ENCODE measurements around the gene SOX10. TPM values are rescaled to one million over a fixed set of nuclear protein-coding genes. Genes with fewer than 3 reads are reported as not detected.

The SOX10 gene
- polyA plus RNA-seq, 3 donors, result not detected

GRCh38 chr22:38032681-38033521 is 48.5 kb upstream of the SOX10 start:
- no peak for TF ChIP-seq CTCF (IDR thresholded peaks at IDR 0.05)
- Mint-ChIP-seq H3K36me3 (no peaks in the 10 kb centered on the region), H3K9me3 (peaks cover 0 to 3% (median 0%) of the 10 kb centered on the region in 7 donors), H3K4me3 (no peak overlapping the region), H3K4me1 (peaks cover 20% of the 10 kb centered on the region), H3K27me3 (ENCODE audit: low read depth in 3 of 3) (peaks cover 0 to 3% (median 2%) of the 10 kb centered on the region in 3 donors), H3K27ac (peak overlapping the region in 1 of 7 donors; percentile 27)
- intact Hi-C loops (cut with micrococcal nuclease), result no loop called here
- Histone ChIP-seq H3K4me1 (ENCODE audit: control insufficient read depth in 1 of 2, insufficient read depth in 2 of 2, low read length in 2 of 2) (peaks cover 21 to 23% of the 10 kb centered on the region in 2 donors), H3K4me2 (replicated peaks; ENCODE audit: extremely low read depth, low read length, poor library complexity, severe bottlenecking) (no peak overlapping the region), H3K36me3 (replicated peaks in 1 of 2; ENCODE audit: control insufficient read depth in 1 of 2, insufficient read depth in 2 of 2, low read length in 2 of 2) (no peaks in the 10 kb centered on the region), H3K9me3 (replicated peaks in 1 of 2; ENCODE audit: control insufficient read depth in 1 of 2, insufficient read depth in 1 of 2, low read length in 2 of 2) (no peaks in the 10 kb centered on the region), H3K79me2 (ENCODE audit: insufficient read depth, low read length) (no peaks in the 10 kb centered on the region), H3K27me3 (ENCODE audit: control insufficient read depth in 2 of 2, insufficient read depth in 2 of 2, low read length in 2 of 2) (no peaks in the 10 kb centered on the region), H3K27ac (ENCODE audit: low read depth in 1 of 2, low read length in 2 of 2) (no peak overlapping the region), H3K9ac (ENCODE audit: insufficient read depth, low read length, poor library complexity, severe bottlenecking) (no peak overlapping the region), H2AFZ (ENCODE audit: insufficient read depth, low read depth, low read length, poor library complexity, severe bottlenecking) (peak overlapping the region; percentile 73), H3K4me3 (replicated peaks in 1 of 3; ENCODE audit: low read depth in 2 of 3, low read length in 3 of 3) (no peak overlapping the region), H4K20me1 (ENCODE audit: insufficient read depth, low read length) (no peaks in the 10 kb centered on the region)
- peak in 1 of 3 donors; percentile 40 for DNase-seq
- 83% methylated on average over 14 of the region's 19 CpGs for WGBS (ENCODE audit: insufficient coverage)

- intact Hi-C loops (cut with micrococcal nuclease), result no loop called here
- Mint-ChIP-seq H3K27me3 (ENCODE audit: low read depth in 3 of 3) (peaks cover 0 to 3% (median 2%) of the 10 kb centered on the region in 3 donors), H3K27ac (no peak overlapping the region), H3K9me3 (peaks cover 0 to 3% (median 0%) of the 10 kb centered on the region in 7 donors), H3K4me1 (peaks cover 20% of the 10 kb centered on the region), H3K4me3 (no peak overlapping the region), H3K36me3 (no peaks in the 10 kb centered on the region)
- H3K27me3 ChIP-seq (ENCODE audit: control insufficient read depth in 2 of 2, insufficient read depth in 2 of 2, low read length in 2 of 2), result no peaks in the 10 kb centered on the region
- H2AFZ ChIP-seq (ENCODE audit: insufficient read depth, low read depth, low read length, poor library complexity, severe bottlenecking), result no peak overlapping the region
- H3K4me1 ChIP-seq (ENCODE audit: control insufficient read depth in 1 of 2, insufficient read depth in 2 of 2, low read length in 2 of 2), result peaks cover 21 to 23% of the 10 kb centered on the region in 2 donors
- H3K9me3 ChIP-seq (replicated peaks in 1 of 2; ENCODE audit: control insufficient read depth in 1 of 2, insufficient read depth in 1 of 2, low read length in 2 of 2), result no peaks in the 10 kb centered on the region
- no peak overlapping the region for H3K4me2 ChIP-seq (replicated peaks; ENCODE audit: extremely low read depth, low read length, poor library complexity, severe bottlenecking)
- 89% methylated on average over 10 of the region's 12 CpGs for WGBS (ENCODE audit: insufficient coverage)
- H3K9ac ChIP-seq (ENCODE audit: insufficient read depth, low read length, poor library complexity, severe bottlenecking), result no peak overlapping the region
- H3K36me3 ChIP-seq (replicated peaks in 1 of 2; ENCODE audit: control insufficient read depth in 1 of 2, insufficient read depth in 2 of 2, low read length in 2 of 2), result no peaks in the 10 kb centered on the region
- no peaks in the 10 kb centered on the region for H3K79me2 ChIP-seq (ENCODE audit: insufficient read depth, low read length)
- H3K4me3 ChIP-seq (replicated peaks in 1 of 3; ENCODE audit: low read depth in 2 of 3, low read length in 3 of 3), result no peak overlapping the region
- H4K20me1 ChIP-seq (ENCODE audit: insufficient read depth, low read length), result no peaks in the 10 kb centered on the region
- no peak overlapping the region for H3K27ac ChIP-seq (ENCODE audit: low read depth in 1 of 2, low read length in 2 of 2)
- no peak for TF ChIP-seq CTCF (IDR thresholded peaks at IDR 0.05)
- no peak for DNase-seq
Measured at GRCh38 chr22:38031491-38031890, 47.1 kb upstream of the SOX10 start.

All from CD14-positive monocyte (primary cell).